Thymus (tissue), 11 donors: ENCODE data around the gene ENKUR. TPM values are rescaled to one million over a fixed set of nuclear protein-coding genes. Genes with fewer than 3 reads are reported as not detected.

Experiments
- DNase-seq, 9 donors: peaks; one replicate each; pipeline ENCODE4 v3.0.0-alpha.2; 2013; ENCODE audit warnings: low spot score in 9 of 9, low read depth in 6 of 9, missing footprints in 1 of 9
- H3K27ac ChIP-seq, 2 donors: one replicate each; pipeline ENCODE4 v1.5.1; 2013; ENCODE audit warnings: control low read depth in 1 of 2, low read depth in 1 of 2, low read length in 1 of 2, mild to moderate bottlenecking in 1 of 2, moderate library complexity in 1 of 2
- H3K27me3 ChIP-seq, 2 donors: one replicate each; pipeline ENCODE4 v1.5.1; 2013; ENCODE audit warnings: low read length in 1 of 2; ENCODE audit not compliant: control insufficient read depth in 2 of 2, insufficient read depth in 1 of 2
- H3K36me3 ChIP-seq, 2 donors: one replicate each; pipeline ENCODE4 v1.5.1; 2013; ENCODE audit warnings: low read length in 1 of 2, mild to moderate bottlenecking in 1 of 2, moderate library complexity in 1 of 2; ENCODE audit not compliant: control insufficient read depth in 2 of 2, insufficient read depth in 2 of 2
- H3K4me1 ChIP-seq, 2 donors: one replicate each; pipeline ENCODE4 v1.5.1; 2013; ENCODE audit warnings: low read length in 2 of 2; ENCODE audit not compliant: control insufficient read depth in 2 of 2, insufficient read depth in 2 of 2
- H3K4me3 ChIP-seq, 2 donors: one replicate each; pipeline ENCODE4 v1.5.1; 2013; ENCODE audit warnings: low read length in 2 of 2, control low read depth in 1 of 2, mild to moderate bottlenecking in 1 of 2
- H3K9me3 ChIP-seq, 2 donors: one replicate each; pipeline ENCODE4 v1.5.1; 2013; ENCODE audit warnings: low read length in 1 of 2, mild to moderate bottlenecking in 1 of 2; ENCODE audit not compliant: control insufficient read depth in 2 of 2, insufficient read depth in 1 of 2
- WGBS: extraction: QIAGEN DNeasy Blood & Tissue Kit; methylation state at CpG from one replicate; pipeline ENCODE4 v1.1.7; 2013; 5-methylcytosine and 5-hydroxymethylcytosine counted together
- polyA plus RNA-seq: library from polyadenylated mRNA; stranded (reverse); fragments of 200-250 nt; gene quantifications from one replicate; pipeline ENCODE4 v1.2.3, GENCODE V29; 2013
- total RNA-seq: library from RNA; stranded (reverse); fragments of 120-200 nt; gene quantifications from one replicate; pipeline ENCODE4 v1.2.4, GENCODE V29; 2013
- donor health status: healthy.

The ENKUR gene
- total and polyA plus RNA-seq, 2 donors, result 0.05 to 0.41 TPM

DNA sequence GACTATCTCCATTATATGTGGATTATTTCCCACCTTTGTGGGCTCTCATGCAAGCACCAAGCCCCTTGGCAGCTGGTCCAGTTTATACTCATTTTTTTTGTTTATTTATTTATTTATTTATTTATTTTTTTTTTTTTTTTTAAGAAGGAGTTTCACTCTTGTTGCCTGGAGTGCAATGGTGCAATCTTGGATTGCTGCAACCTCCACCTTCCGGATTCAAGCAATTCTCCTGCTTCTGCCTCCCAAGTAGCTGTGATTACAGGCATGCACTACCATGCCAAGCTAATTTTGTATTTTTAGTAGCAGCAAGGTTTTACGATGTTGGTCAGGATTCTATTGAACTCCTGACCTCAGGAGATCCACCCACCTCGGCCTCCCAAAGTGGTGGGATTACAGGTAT is 66.3 kb downstream of the ENKUR start:
- no peaks in the 10 kb centered on the region for H3K36me3 ChIP-seq
- DNase-seq, result no peak
- peaks cover 0 to 10% of the 10 kb centered on the region in 2 donors for H3K27me3 ChIP-seq
- peaks cover 6 to 18% of the 10 kb centered on the region in 2 donors for H3K4me1 ChIP-seq
- H3K27ac ChIP-seq, result no peak overlapping the region
- H3K9me3 ChIP-seq, result no peaks in the 10 kb centered on the region
- 96% methylated on average over 3 of the region's 3 CpGs for WGBS
- H3K4me3 ChIP-seq, result no peak overlapping the region

GRCh38 chr10:24947304-24948097 is 68.5 kb downstream of the ENKUR start:
- WGBS, result 93% methylated on average over 4 of the region's 4 CpGs
- DNase-seq, result no peak

GRCh38 chr10:24944512-24945255 is 71.3 kb downstream of the ENKUR start:
- H3K36me3 ChIP-seq, result no peaks in the 10 kb centered on the region
- H3K27me3 ChIP-seq, result no peaks in the 10 kb centered on the region
- no peak for DNase-seq
- H3K4me3 ChIP-seq, result no peak overlapping the region
- H3K27ac ChIP-seq, result no peak overlapping the region
- H3K4me1 ChIP-seq, result no peaks in the 10 kb centered on the region
- WGBS, result 93% methylated on average over 11 of the region's 11 CpGs
- no peaks in the 10 kb centered on the region for H3K9me3 ChIP-seq

More at GRCh38 chr10:24947304-24948097, 68.5 kb downstream of the ENKUR start:
- H3K4me3 ChIP-seq, result no peak overlapping the region
- peaks cover 0 to 10% of the 10 kb centered on the region in 2 donors for H3K27me3 ChIP-seq
- no peaks in the 10 kb centered on the region for H3K36me3 ChIP-seq
- no peaks in the 10 kb centered on the region for H3K9me3 ChIP-seq
- H3K4me1 ChIP-seq, result peaks cover 6 to 9% of the 10 kb centered on the region in 2 donors
- no peak overlapping the region for H3K27ac ChIP-seq

- no peak overlapping the region for H3K27ac ChIP-seq
- no peak overlapping the region for H3K4me3 ChIP-seq
- no peaks in the 10 kb centered on the region for H3K27me3 ChIP-seq
- DNase-seq, result no peak
- no peaks in the 10 kb centered on the region for H3K36me3 ChIP-seq
- no peaks in the 10 kb centered on the region for H3K9me3 ChIP-seq
- H3K4me1 ChIP-seq, result no peaks in the 10 kb centered on the region
- WGBS, result 98% methylated on average over 2 of the region's 2 CpGs
These were observed 77.4 kb downstream of the ENKUR start for GRCh38 chr10:24938525-24938924.

DNA sequence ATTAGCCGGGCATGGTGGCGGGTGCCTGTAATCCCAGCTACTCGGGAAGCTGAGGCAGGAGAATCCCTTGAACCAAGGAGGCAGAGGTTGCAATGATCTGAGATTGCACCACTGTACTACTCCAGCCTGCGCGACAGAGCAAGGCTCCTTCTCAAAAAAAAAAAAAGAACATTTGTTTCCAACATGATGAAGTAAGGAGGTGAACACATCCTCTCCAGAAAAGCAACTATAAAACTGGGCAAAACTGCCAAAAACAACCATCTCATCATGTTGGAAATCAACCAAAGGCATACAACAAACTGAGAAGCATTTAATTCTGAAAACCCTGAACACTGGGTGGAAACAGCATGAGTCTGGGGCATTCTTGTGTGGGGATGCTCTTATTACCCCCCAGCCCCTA is 77.9 kb downstream of the ENKUR start:
- Histone ChIP-seq H3K4me3 (no peak overlapping the region), H3K36me3 (no peaks in the 10 kb centered on the region), H3K27me3 (no peaks in the 10 kb centered on the region), H3K27ac (no peak overlapping the region), H3K9me3 (no peaks in the 10 kb centered on the region), H3K4me1 (no peaks in the 10 kb centered on the region)
- no peak for DNase-seq
- 95% methylated on average over 5 of the region's 5 CpGs for WGBS

GRCh38 chr10:24935504-24936292 is 80.3 kb downstream of the ENKUR start:
- WGBS, result 96% methylated on average over 8 of the region's 8 CpGs
- Histone ChIP-seq H3K4me1 (no peaks in the 10 kb centered on the region), H3K27ac (no peak overlapping the region), H3K4me3 (no peak overlapping the region), H3K27me3 (no peaks in the 10 kb centered on the region), H3K9me3 (no peaks in the 10 kb centered on the region), H3K36me3 (no peaks in the 10 kb centered on the region)
- no peak for DNase-seq

Other genes with a start within 250 kb of the ENKUR start
- 9.1 TPM for gene PRTFDC1, start 63.6 kb downstream of the ENKUR start, total RNA-seq
- 6.1 TPM for gene PRTFDC1, start 63.6 kb downstream of the ENKUR start, polyA plus RNA-seq
- gene THNSL1, start 454 bp upstream of the ENKUR start, total RNA-seq, result 4.1 TPM
- gene THNSL1, start 454 bp upstream of the ENKUR start, polyA plus RNA-seq, result 3.5 TPM
- gene GPR158, start 158.8 kb upstream of the ENKUR start, total RNA-seq, result under 0.01 TPM
- gene GPR158, start 158.8 kb upstream of the ENKUR start, polyA plus RNA-seq, result 0.02 TPM